H1 (cell line): Measurements from ENCODE around the gene ATP2B3. TPM values are rescaled to one million over a fixed set of nuclear protein-coding genes. Genes with fewer than 3 reads are reported as not detected.

ENCODE experiments used
- CTCF ChIA-PET: fragments of 300-600 bp; sonication (Branson Sonifier 250); formaldehyde crosslinking; loops from one replicate; lab custom pipeline; 2021; ENCODE audit not compliant: partially characterized antibody; lab: Charles Lee
- POLR2A ChIA-PET: fragments of 300-600 bp; sonication (Branson Sonifier 250); formaldehyde crosslinking; loops from one replicate; lab custom pipeline; 2021; ENCODE audit warnings: inconsistent platforms; ENCODE audit not compliant: partially characterized antibody; lab: Charles Lee
- DNase-seq, 2 experiments: peaks; one replicate each; pipeline versions ENCODE4 v3.0.0 to v3.0.0-alpha.2; 2010 to 2022; ENCODE audit warnings: low spot score in 2 of 2, low read depth in 1 of 2, mixed read lengths in 1 of 2
- FAIRE-seq: peaks from 2 replicates; lab custom pipeline; 2011; peaks lifted over from hg19 to GRCh38; lab: Jason Lieb, UNC
- H2AFZ ChIP-seq: 2 replicates; pipeline ENCODE4 v1.8.1; 2012; ENCODE audit warnings: low read length, inconsistent platforms
- H2AK5ac ChIP-seq: 2 replicates; pipeline ENCODE4 v1.6.1; 2013; ENCODE audit warnings: low read depth, low read length
- H2BK120ac ChIP-seq: replicated peaks from 2 replicates; pipeline ENCODE3; 2013; ENCODE audit warnings: low read depth, low read length, inconsistent platforms
- H2BK12ac ChIP-seq: 2 replicates; pipeline ENCODE4 v1.6.1; 2013; ENCODE audit warnings: low read depth, low read length
- H2BK15ac ChIP-seq: 2 replicates; pipeline ENCODE4 v1.6.1; 2013; ENCODE audit warnings: low read length
- H2BK20ac ChIP-seq: 2 replicates; pipeline ENCODE4 v1.6.1; 2013; ENCODE audit warnings: low read length
- H2BK5ac ChIP-seq: 2 replicates; pipeline ENCODE4 v1.6.1; 2013; ENCODE audit warnings: low read depth, low read length
- H3K14ac ChIP-seq: 2 replicates; pipeline ENCODE4 v1.6.1; 2013; ENCODE audit warnings: inconsistent platforms; ENCODE audit not compliant: insufficient read length
- H3K18ac ChIP-seq: 2 replicates; pipeline ENCODE4 v1.6.1; 2013; ENCODE audit warnings: low read length; ENCODE audit errors: extremely low read depth
- H3K23ac ChIP-seq: 2 replicates; pipeline ENCODE4 v1.6.1; 2013; ENCODE audit warnings: inconsistent platforms; ENCODE audit not compliant: insufficient read length
- H3K23me2 ChIP-seq: 2 replicates; pipeline ENCODE4 v1.6.1; 2013; ENCODE audit warnings: low read depth, low read length
- H3K27ac ChIP-seq: 2 replicates; pipeline ENCODE4 v1.6.1; 2011; ENCODE audit warnings: low read depth, low read length, inconsistent platforms
- H3K27me3 ChIP-seq, 4 experiments: replicated peaks in 1 of 4; 1 replicate in 1 of 4; 2 replicates in 3 of 4; pipeline versions ENCODE4 v1.6.1 to v1.8.1; 2011 to 2013; ENCODE audit warnings: low read length in 3 of 4, mild to moderate bottlenecking in 3 of 4, inconsistent platforms in 2 of 4, mixed read lengths in 2 of 4, moderate library complexity in 1 of 4; ENCODE audit not compliant: control insufficient read depth in 3 of 4, insufficient read depth in 3 of 4; ENCODE audit errors: extremely low read depth in 1 of 4
- H3K36me3 ChIP-seq, 4 experiments: 2 replicates each; pipeline versions ENCODE4 v1.6.1 to v1.8.1; 2011 to 2013; ENCODE audit warnings: mild to moderate bottlenecking in 4 of 4, low read length in 3 of 4, moderate library complexity in 2 of 4, control low read depth in 1 of 4, inconsistent platforms in 1 of 4; ENCODE audit not compliant: insufficient read depth in 4 of 4, control insufficient read depth in 2 of 4
- H3K4ac ChIP-seq: replicated peaks from 2 replicates; pipeline ENCODE3; 2013; ENCODE audit warnings: low read length, low read depth, mixed read lengths, inconsistent platforms; ENCODE audit not compliant: insufficient read length
- H3K4me1 ChIP-seq, 4 experiments: replicated peaks in 1 of 4; 1 replicate in 1 of 4; 2 replicates in 3 of 4; pipeline versions ENCODE4 v1.6.1 to v1.8.1; 2011 to 2013; ENCODE audit warnings: low read length in 3 of 4, inconsistent platforms in 2 of 4, mixed read lengths in 1 of 4; ENCODE audit not compliant: insufficient read depth in 4 of 4, control insufficient read depth in 3 of 4
- H3K4me2 ChIP-seq, 2 experiments: 2 replicates each; pipeline versions ENCODE4 v1.6.1 to v1.8.1; 2011 to 2013; ENCODE audit warnings: low read depth in 2 of 2, low read length in 2 of 2, control low read depth in 1 of 2, inconsistent platforms in 1 of 2, mild to moderate bottlenecking in 1 of 2; ENCODE audit not compliant: insufficient read depth in 1 of 2
- H3K4me3 ChIP-seq, 4 experiments: fragments of 200-600, 300-600 bp in 1 of 4; sonication (generic), shearing (Covaris generic), sonication (Bioruptor Twin) in 1 of 4; 2 replicates each; pipeline versions ENCODE4 v1.5.1 to v1.8.1; 2011 to 2016; ENCODE audit warnings: low read length in 4 of 4, low read depth in 3 of 4, control low read depth in 2 of 4, inconsistent platforms in 2 of 4, mild to moderate bottlenecking in 2 of 4, mixed read lengths in 1 of 4, moderate library complexity in 1 of 4; ENCODE audit not compliant: insufficient read depth in 2 of 4; ENCODE audit errors: extremely low read depth in 1 of 4
- H3K56ac ChIP-seq: replicated peaks from 2 replicates; pipeline ENCODE3; 2013; ENCODE audit warnings: low read depth, mild to moderate bottlenecking, mixed read lengths, low read length, inconsistent platforms; ENCODE audit not compliant: insufficient read length
- H3K79me1 ChIP-seq: 2 replicates; pipeline ENCODE4 v1.6.1; 2013; ENCODE audit warnings: low read depth, low read length, control low read depth
- H3K79me2 ChIP-seq, 2 experiments: 2 replicates each; pipeline versions ENCODE4 v1.6.1 to v1.8.1; 2012 to 2013; ENCODE audit warnings: low read length in 2 of 2, mild to moderate bottlenecking in 2 of 2, inconsistent platforms in 1 of 2; ENCODE audit not compliant: insufficient read depth in 2 of 2, control insufficient read depth in 1 of 2
- H3K9ac ChIP-seq, 4 experiments: replicated peaks in 1 of 4; 1 replicate in 1 of 4; 2 replicates in 3 of 4; pipeline versions ENCODE4 v1.6.1 to v1.8.1; 2011 to 2013; ENCODE audit warnings: low read depth in 3 of 4, low read length in 3 of 4, control low read depth in 2 of 4, mild to moderate bottlenecking in 2 of 4, moderate library complexity in 2 of 4, inconsistent platforms in 1 of 4; ENCODE audit errors: extremely low read depth in 1 of 4
- H3K9me3 ChIP-seq, 2 experiments: 2 replicates each; pipeline versions ENCODE4 v1.6.1 to v1.8.1; 2012 to 2013; ENCODE audit warnings: mild to moderate bottlenecking in 2 of 2, moderate library complexity in 2 of 2, control low read depth in 1 of 2, inconsistent platforms in 1 of 2, low read depth in 1 of 2, low read length in 1 of 2, mixed read lengths in 1 of 2; ENCODE audit not compliant: insufficient read depth in 2 of 2
- H4K20me1 ChIP-seq, 2 experiments: replicated peaks in 1 of 2; 2 replicates each; pipeline versions ENCODE3 to v1.8.1; 2011 to 2013; ENCODE audit warnings: inconsistent platforms in 2 of 2, low read length in 2 of 2, mild to moderate bottlenecking in 1 of 2; ENCODE audit not compliant: insufficient read depth in 2 of 2, control insufficient read depth in 1 of 2
- H4K5ac ChIP-seq: 2 replicates; pipeline ENCODE4 v1.6.1; 2013; ENCODE audit warnings: low read length, low read depth, mixed read lengths, inconsistent platforms; ENCODE audit not compliant: insufficient read length
- H4K8ac ChIP-seq: 2 replicates; pipeline ENCODE4 v1.8.0; 2013; ENCODE audit warnings: mild to moderate bottlenecking, moderate library complexity, low read length, inconsistent platforms; ENCODE audit not compliant: insufficient read depth; ENCODE audit errors: extremely low read depth
- H4K91ac ChIP-seq: replicated peaks from 2 replicates; pipeline ENCODE3; 2013; ENCODE audit warnings: low read length, mixed read lengths, inconsistent platforms; ENCODE audit not compliant: insufficient read length
- ATF2 ChIP-seq: IDR thresholded peaks from 2 replicates; pipeline ENCODE4 v1.6.1; 2012; ENCODE audit warnings: low read length, inconsistent platforms
- BRCA1 ChIP-seq: IDR thresholded peaks from 2 replicates; pipeline ENCODE4 v1.6.1; 2012; ENCODE audit warnings: low read depth, low read length, improper control_type of control experiment
- CBX5 ChIP-seq: fragments of 300-800, 300-1000 bp; sonication (generic); IDR thresholded peaks from 2 replicates; pipeline ENCODE4 v1.7.1; 2016; ENCODE audit warnings: antibody characterized with exemption, low read length, low read depth
- CREB1 ChIP-seq: IDR thresholded peaks from 2 replicates; pipeline ENCODE4 v1.6.1; 2012; ENCODE audit warnings: inconsistent platforms
- HDAC2 ChIP-seq, 2 experiments: fragments of 300-600 bp in 1 of 2; sonication (generic) in 1 of 2; IDR thresholded peaks; 2 replicates each; pipeline ENCODE4 v1.6.1; 2011 to 2012; ENCODE audit warnings: low read depth in 2 of 2, low read length in 2 of 2, mild to moderate bottlenecking in 2 of 2, moderate library complexity in 2 of 2, borderline replicate concordance in 1 of 2, inconsistent platforms in 1 of 2
- NANOG ChIP-seq: IDR thresholded peaks from 2 replicates; pipeline ENCODE4 v1.6.1; 2011; ENCODE audit warnings: low read length, low read depth, mild to moderate bottlenecking, inconsistent platforms; ENCODE audit not compliant: insufficient read depth, poor library complexity, severe bottlenecking
- PHF8 ChIP-seq: fragments of 200-600 bp; sonication (generic); conservative IDR thresholded peaks from 2 replicates; pipeline ENCODE4 v1.7.1; 2012; ENCODE audit warnings: low read depth, mild to moderate bottlenecking, inconsistent platforms, low read length, moderate library complexity
- RAD21 ChIP-seq, 2 experiments: IDR thresholded peaks in 1 of 2; conservative IDR thresholded peaks in 1 of 2; 2 replicates each; pipeline ENCODE4 v1.6.1; 2011; ENCODE audit warnings: low read depth in 2 of 2, low read length in 2 of 2, improper control_type of control experiment in 1 of 2, inconsistent platforms in 1 of 2, mild to moderate bottlenecking in 1 of 2, moderate library complexity in 1 of 2
- SP4 ChIP-seq: IDR thresholded peaks from 2 replicates; pipeline ENCODE4 v1.6.1; 2012; ENCODE audit warnings: low read length, inconsistent platforms
- TAF1 ChIP-seq: IDR thresholded peaks from 2 replicates; pipeline ENCODE4 v1.6.1; 2011; ENCODE audit warnings: mild to moderate bottlenecking, low read depth, low read length
- WGBS, 2 experiments: shearing (Covaris generic) in 1 of 2; methylation state at CpG; one replicate each; pipeline versions ENCODE4 v1.1.6 to v1.1.7; 2013 to 2015; ENCODE audit warnings: low lambda C conversion rate in 2 of 2, mixed read lengths in 2 of 2, inconsistent platforms in 1 of 2, low coverage in 1 of 2, missing lambda C conversion rate in 1 of 2; ENCODE audit not compliant: insufficient replicate concordance in 2 of 2, insufficient coverage in 1 of 2, insufficient read length in 1 of 2; ENCODE audit errors: extremely low coverage in 1 of 2, missing lambda C conversion rate in 1 of 2; 5-methylcytosine and 5-hydroxymethylcytosine counted together
- polyA plus RNA-seq, 7 experiments: library from polyadenylated mRNA; depleted of rRNA in 3 of 7; stranded (reverse) in 5 of 7; unstranded in 2 of 7; fragments of >200 nt in 5 of 7; fragments of 200-250 nt in 2 of 7; gene quantifications; 1 replicate in 5 of 7; 2 replicates in 1 of 7; 4 replicates in 1 of 7; pipeline versions ENCODE4 v1.2.1 to v1.2.3, GENCODE V29; 2011 to 2013; ENCODE audit warnings: missing spikeins in 2 of 7, mixed read lengths in 2 of 7
- total RNA-seq: library from RNA; stranded (reverse); fragmentation: NEBNext Ultra II Directional; extraction: Animal tissue kit (Norgen Biotek cat#: 25700); gene quantifications from 2 replicates; pipeline ENCODE4 v1.2.1, GENCODE V29; 2021

ATP2B3 gene
- total and polyA plus RNA-seq, 2 of the 8 experiments (the other 6 are each of a cell fraction or from before 2014, with no cell fraction given) = 0.14 to 0.19 TPM

- no peak overlapping the region for H3K9ac ChIP-seq
- H3K18ac ChIP-seq = no peak overlapping the region
- H2AK5ac ChIP-seq = no peak overlapping the region
- no peak overlapping the region for H2BK120ac ChIP-seq
- no peaks in the 10 kb centered on the region for H3K23me2 ChIP-seq
- no peak overlapping the region for H3K23ac ChIP-seq
- H3K79me1 ChIP-seq = no peaks in the 10 kb centered on the region
- ChIA-PET POLR2A (interaction anchor here (0.7 kb wide), 1 partner anchor 16 kb away, joined by 3 read pairs; no protein-coding TSS in a partner anchor), CTCF (interaction anchor here (0.6 to 8.9 kb wide), 8 partner anchors 10 to 270 kb away, joined by 3 to 130 read pairs (median 9); partner anchors contain the start of genes CCNQ and DUSP9)
- no peak overlapping the region for H2BK5ac ChIP-seq
- no peak for DNase-seq
- FAIRE-seq = no peak
- no peak overlapping the region for H3K4ac ChIP-seq
- no peak overlapping the region for H3K27ac ChIP-seq
- H3K14ac ChIP-seq = no peak overlapping the region
- no peaks in the 10 kb centered on the region for H3K9me3 ChIP-seq
- H2BK15ac ChIP-seq = no peak overlapping the region
- no peak overlapping the region for H2AFZ ChIP-seq
- no peaks in the 10 kb centered on the region for H3K36me3 ChIP-seq
- H4K20me1 ChIP-seq = no peaks in the 10 kb centered on the region
- no peaks in the 10 kb centered on the region for H3K4me1 ChIP-seq
- H4K8ac ChIP-seq = no peak overlapping the region
- H3K27me3 ChIP-seq = peaks cover 0 to 11% (median 8%) of the 10 kb centered on the region in 4 experiments; a peak in 6 of 7 replicates
- no peaks in the 10 kb centered on the region for H3K79me2 ChIP-seq
- 85% methylated on average over 5 of the region's 14 CpGs; no CpG with 5 or more reads in 1 of the 2 experiments for WGBS, 2 experiments
- no peak overlapping the region for H3K4me2 ChIP-seq
- no peak overlapping the region for H2BK20ac ChIP-seq
- H4K5ac ChIP-seq = no peak overlapping the region
- H4K91ac ChIP-seq = no peak overlapping the region
- no peak overlapping the region for H3K56ac ChIP-seq
- H3K4me3 ChIP-seq = no peak overlapping the region
- no peak overlapping the region for H2BK12ac ChIP-seq
- TF ChIP-seq HDAC2 (IDR thresholded peaks at IDR 0.05; ENCODE audit: borderline replicate concordance in 1 of 2, low read depth in 2 of 2, low read length in 2 of 2) (no peak), SP4 (no peak), TAF1 (no peak), ATF2 (no peak), CBX5 (no peak), RAD21 (IDR thresholded peaks at IDR 0.05 in 1 of 2, conservative IDR thresholded peaks at IDR 0.05 in 1 of 2; ENCODE audit: low read depth in 2 of 2, low read length in 2 of 2) (no peak), NANOG (no peak), PHF8 (no peak), BRCA1 (no peak), CREB1 (no peak)
Observed at GRCh38 chrX:153611298-153612095, 94.1 kb downstream of the ATP2B3 start.
